Upper lobe of right lung (tissue), 1 donor: Measurements from ENCODE around the gene GNRH2. TPM values are rescaled to one million over a fixed set of nuclear protein-coding genes. Genes with fewer than 3 reads are reported as not detected.
"Not testable (repeated sequence)": the region's sequence is repeated elsewhere in the genome, so short reads cannot be mapped to it uniquely, and the experiment has no call there.

Experiments
- ATAC-seq: fragments of 200-7000 bp; cut with Tn5 transposase; one replicate; pipeline ENCODE4 v1.9.1; 2020; ENCODE audit warnings: mild to moderate bottlenecking, moderate library complexity
- DNase-seq: peaks from one replicate; pipeline ENCODE4 v3.0.0-alpha.2; 2020
- H3K27ac ChIP-seq: fragments of 200-600 bp; one replicate; pipeline ENCODE4 v1.8.0; 2022
- H3K27me3 ChIP-seq: fragments of 200-600 bp; one replicate; pipeline ENCODE4 v1.8.0; 2022; ENCODE audit warnings: mild to moderate bottlenecking
- H3K36me3 ChIP-seq: fragments of 200-600 bp; one replicate; pipeline ENCODE4 v1.8.0; 2022
- H3K4me1 ChIP-seq: fragments of 200-600 bp; one replicate; pipeline ENCODE4 v1.8.0; 2022
- H3K4me3 ChIP-seq: fragments of 200-600 bp; one replicate; pipeline ENCODE4 v1.8.0; 2022; ENCODE audit warnings: mild to moderate bottlenecking
- H3K9me3 ChIP-seq: fragments of 200-600 bp; one replicate; pipeline ENCODE4 v1.8.0; 2022
- CTCF ChIP-seq: fragments of 200-600 bp; IDR thresholded peaks from one replicate; pipeline ENCODE4 v1.8.0; 2022; ENCODE audit warnings: antibody characterized with exemption
- intact Hi-C: fragments of 100-400 bp; cut with DNase I; formaldehyde crosslinking; loops from one replicate; pipeline ENCODE4 v1.11.0; 2022
- total RNA-seq: library from RNA; stranded (reverse); fragmentation: NEBNext Ultra II Directional; extraction: Animal tissue kit (Norgen Biotek cat#: 25700); gene quantifications from one replicate; pipeline ENCODE4 v1.2.1, GENCODE V29; 2021
- donor health status: DM: no; HTN: yes; CAD: no; lungs with severe emphysema.

GNRH2 gene
- total RNA-seq, 1 donor from 2014 or later = not detected

GRCh38 chr20:3047486-3048419 lies 4.3 kb downstream of the GNRH2 start:
- Histone ChIP-seq H3K27me3 (no peaks in the 10 kb centered on the region), H3K27ac (no peak overlapping the region), H3K4me1 (peaks cover 10% of the 10 kb centered on the region), H3K36me3 (peaks cover 30% of the 10 kb centered on the region), H3K9me3 (no peaks in the 10 kb centered on the region), H3K4me3 (peak overlapping the region; percentile 90)
- intact Hi-C loops = no loop called here
- no peak for TF ChIP-seq CTCF
- ATAC-seq = no peak
- no peak for DNase-seq

- Histone ChIP-seq H3K4me3 (no peak overlapping the region), H3K27ac (no peak overlapping the region), H3K27me3 (no peaks in the 10 kb centered on the region), H3K4me1 (peaks cover 10% of the 10 kb centered on the region), H3K9me3 (no peaks in the 10 kb centered on the region), H3K36me3 (peaks cover 30% of the 10 kb centered on the region)
- no peak for TF ChIP-seq CTCF
- intact Hi-C loops = no loop called here
- ATAC-seq = no peak
- DNase-seq = no peak
Observed at GRCh38 chr20:3051385-3052019, 8.1 kb downstream of the GNRH2 start.

GRCh38 chr20:3059489-3059888 lies 16.1 kb downstream of the GNRH2 start:
- no peaks in the 10 kb centered on the region for H3K36me3 ChIP-seq
- no peaks in the 10 kb centered on the region for H3K27me3 ChIP-seq
- intact Hi-C loops = no loop called here
- peak; percentile 32 for DNase-seq
- no peaks in the 10 kb centered on the region for H3K9me3 ChIP-seq
- ATAC-seq = peak; percentile 26
- no peak overlapping the region for H3K27ac ChIP-seq
- TF ChIP-seq CTCF = no peak
- no peaks in the 10 kb centered on the region for H3K4me1 ChIP-seq
- H3K4me3 ChIP-seq = no peak overlapping the region

GRCh38 chr20:3064119-3064518 lies 20.7 kb downstream of the GNRH2 start:
- H3K36me3 ChIP-seq, ATAC-seq, H3K9me3 ChIP-seq, intact Hi-C loops, H3K27ac ChIP-seq, H3K4me1 ChIP-seq, H3K27me3 ChIP-seq, DNase-seq, H3K4me3 ChIP-seq: not testable (repeated sequence)

- no peak for TF ChIP-seq CTCF
- Histone ChIP-seq H3K27me3 (peaks cover 16% of the 10 kb centered on the region), H3K4me1 (peaks cover 6% of the 10 kb centered on the region), H3K4me3 (no peak overlapping the region), H3K36me3 (no peaks in the 10 kb centered on the region), H3K9me3 (no peaks in the 10 kb centered on the region), H3K27ac (no peak overlapping the region)
- DNase-seq (no peak), ATAC-seq (no peak)
- intact Hi-C loops = no loop called here
Observed at GRCh38 chr20:3067139-3068014, 24.0 kb downstream of the GNRH2 start.
